ENCODE measurements around the gene FOXN3. TPM values are rescaled to one million over a fixed set of nuclear protein-coding genes. Genes with fewer than 3 reads are reported as not detected.

FOXN3 gene
- total RNA-seq, 1 donor from 2014 or later, result 31.8 TPM

GRCh38 chr14:89411976-89412375 lies 5.1 kb downstream of the FOXN3 start:
- no peaks in the 10 kb centered on the region for H3K27me3 ChIP-seq (ENCODE audit: control insufficient read depth in 3 of 3, insufficient read depth in 3 of 3, low read length in 3 of 3)
- no peak overlapping the region for H3K27ac ChIP-seq (ENCODE audit: low read depth, low read length)
- no peaks in the 10 kb centered on the region for H3K9me3 ChIP-seq (ENCODE audit: control insufficient read depth in 3 of 3, low read length in 3 of 3)
- no peak overlapping the region for H3K4me3 ChIP-seq (ENCODE audit: low read length in 3 of 3)
- peaks cover 32 to 41% (median 38%) of the 10 kb centered on the region in 3 donors for H3K4me1 ChIP-seq (ENCODE audit: control insufficient read depth in 3 of 3, insufficient read depth in 3 of 3, low read length in 3 of 3)
- H3K36me3 ChIP-seq (ENCODE audit: control insufficient read depth in 3 of 3, insufficient read depth in 3 of 3, low read length in 3 of 3), result peaks cover 4 to 11% (median 9%) of the 10 kb centered on the region in 3 donors
- H3K9ac ChIP-seq (ENCODE audit: low read depth in 1 of 3, low read length in 3 of 3), result no peak overlapping the region

- Histone ChIP-seq H3K36me3 (ENCODE audit: control insufficient read depth in 3 of 3, insufficient read depth in 3 of 3, low read length in 3 of 3) (peaks cover 4 to 11% (median 9%) of the 10 kb centered on the region in 3 donors), H3K27ac (ENCODE audit: low read depth, low read length) (peak overlapping the region; percentile 26), H3K4me1 (ENCODE audit: control insufficient read depth in 3 of 3, insufficient read depth in 3 of 3, low read length in 3 of 3) (peaks cover 30 to 40% (median 38%) of the 10 kb centered on the region in 3 donors)
Measured at GRCh38 chr14:89409961-89410360, 7.1 kb downstream of the FOXN3 start.

GRCh38 chr14:89408907-89409700 lies 7.9 kb downstream of the FOXN3 start:
- H3K36me3 ChIP-seq (ENCODE audit: control insufficient read depth in 3 of 3, insufficient read depth in 3 of 3, low read length in 3 of 3), result peaks cover 4 to 11% (median 9%) of the 10 kb centered on the region in 3 donors
- H3K27ac ChIP-seq (ENCODE audit: low read depth, low read length), result peak overlapping the region; percentile 42
- H3K9me3 ChIP-seq (ENCODE audit: control insufficient read depth in 3 of 3, low read length in 3 of 3), result no peaks in the 10 kb centered on the region
- H3K27me3 ChIP-seq (ENCODE audit: control insufficient read depth in 3 of 3, insufficient read depth in 3 of 3, low read length in 3 of 3), result no peaks in the 10 kb centered on the region
- H3K4me1 ChIP-seq (ENCODE audit: control insufficient read depth in 3 of 3, insufficient read depth in 3 of 3, low read length in 3 of 3), result peaks cover 26 to 38% (median 33%) of the 10 kb centered on the region in 3 donors
- H3K4me3 ChIP-seq (ENCODE audit: low read length in 3 of 3), result peak overlapping the region in 1 of 3 donors; percentile 11
- H3K9ac ChIP-seq (ENCODE audit: low read depth in 1 of 3, low read length in 3 of 3), result no peak overlapping the region

More at GRCh38 chr14:89409961-89410360, 7.1 kb downstream of the FOXN3 start:
- Histone ChIP-seq H3K9me3 (ENCODE audit: control insufficient read depth in 3 of 3, low read length in 3 of 3) (no peaks in the 10 kb centered on the region), H3K27me3 (ENCODE audit: control insufficient read depth in 3 of 3, insufficient read depth in 3 of 3, low read length in 3 of 3) (no peaks in the 10 kb centered on the region), H3K4me3 (ENCODE audit: low read length in 3 of 3) (no peak overlapping the region), H3K9ac (ENCODE audit: low read depth in 1 of 3, low read length in 3 of 3) (peak overlapping the region in 1 of 3 donors; percentile 10)

- Histone ChIP-seq H3K4me1 (ENCODE audit: control insufficient read depth in 3 of 3, insufficient read depth in 3 of 3, low read length in 3 of 3) (peaks cover 26 to 37% (median 33%) of the 10 kb centered on the region in 3 donors), H3K4me3 (ENCODE audit: low read length in 3 of 3) (no peak overlapping the region), H3K27me3 (ENCODE audit: control insufficient read depth in 3 of 3, insufficient read depth in 3 of 3, low read length in 3 of 3) (no peaks in the 10 kb centered on the region), H3K27ac (ENCODE audit: low read depth, low read length) (no peak overlapping the region), H3K9ac (ENCODE audit: low read depth in 1 of 3, low read length in 3 of 3) (no peak overlapping the region), H3K9me3 (ENCODE audit: control insufficient read depth in 3 of 3, low read length in 3 of 3) (no peaks in the 10 kb centered on the region), H3K36me3 (ENCODE audit: control insufficient read depth in 3 of 3, insufficient read depth in 3 of 3, low read length in 3 of 3) (peaks cover 4 to 11% (median 9%) of the 10 kb centered on the region in 3 donors)
Measured at GRCh38 chr14:89407856-89408255, 9.2 kb downstream of the FOXN3 start.

- Histone ChIP-seq H3K27ac (ENCODE audit: low read depth, low read length) (no peak overlapping the region), H3K9ac (ENCODE audit: low read depth in 1 of 3, low read length in 3 of 3) (no peak overlapping the region), H3K36me3 (ENCODE audit: control insufficient read depth in 3 of 3, insufficient read depth in 3 of 3, low read length in 3 of 3) (peaks cover under 1 to 8% (median 6%) of the 10 kb centered on the region in 3 donors), H3K4me3 (ENCODE audit: low read length in 3 of 3) (no peak overlapping the region), H3K27me3 (ENCODE audit: control insufficient read depth in 3 of 3, insufficient read depth in 3 of 3, low read length in 3 of 3) (no peaks in the 10 kb centered on the region), H3K4me1 (ENCODE audit: control insufficient read depth in 3 of 3, insufficient read depth in 3 of 3, low read length in 3 of 3) (peaks cover 29 to 41% (median 37%) of the 10 kb centered on the region in 3 donors), H3K9me3 (ENCODE audit: control insufficient read depth in 3 of 3, low read length in 3 of 3) (no peaks in the 10 kb centered on the region)
Measured at GRCh38 chr14:89406941-89407340, 10.1 kb downstream of the FOXN3 start.

- Histone ChIP-seq H3K9ac (ENCODE audit: low read depth in 1 of 3, low read length in 3 of 3) (no peak overlapping the region), H3K9me3 (ENCODE audit: control insufficient read depth in 3 of 3, low read length in 3 of 3) (no peaks in the 10 kb centered on the region), H3K27me3 (ENCODE audit: control insufficient read depth in 3 of 3, insufficient read depth in 3 of 3, low read length in 3 of 3) (no peaks in the 10 kb centered on the region), H3K36me3 (ENCODE audit: control insufficient read depth in 3 of 3, insufficient read depth in 3 of 3, low read length in 3 of 3) (peaks cover 0 to 6% (median 2%) of the 10 kb centered on the region in 3 donors), H3K4me1 (ENCODE audit: control insufficient read depth in 3 of 3, insufficient read depth in 3 of 3, low read length in 3 of 3) (peaks cover 35 to 45% (median 37%) of the 10 kb centered on the region in 3 donors), H3K27ac (ENCODE audit: low read depth, low read length) (no peak overlapping the region), H3K4me3 (ENCODE audit: low read length in 3 of 3) (no peak overlapping the region)
Measured at GRCh38 chr14:89406361-89406760, 10.7 kb downstream of the FOXN3 start.

GRCh38 chr14:89405712-89406111 lies 11.3 kb downstream of the FOXN3 start:
- Histone ChIP-seq H3K4me1 (ENCODE audit: control insufficient read depth in 3 of 3, insufficient read depth in 3 of 3, low read length in 3 of 3) (peaks cover 32 to 48% (median 35%) of the 10 kb centered on the region in 3 donors), H3K27me3 (ENCODE audit: control insufficient read depth in 3 of 3, insufficient read depth in 3 of 3, low read length in 3 of 3) (no peaks in the 10 kb centered on the region), H3K9ac (ENCODE audit: low read depth in 1 of 3, low read length in 3 of 3) (no peak overlapping the region), H3K9me3 (ENCODE audit: control insufficient read depth in 3 of 3, low read length in 3 of 3) (no peaks in the 10 kb centered on the region), H3K27ac (ENCODE audit: low read depth, low read length) (no peak overlapping the region), H3K4me3 (ENCODE audit: low read length in 3 of 3) (no peak overlapping the region), H3K36me3 (ENCODE audit: control insufficient read depth in 3 of 3, insufficient read depth in 3 of 3, low read length in 3 of 3) (no peaks in the 10 kb centered on the region)

- H3K27me3 ChIP-seq (ENCODE audit: control insufficient read depth in 3 of 3, insufficient read depth in 3 of 3, low read length in 3 of 3), result no peaks in the 10 kb centered on the region
- H3K4me3 ChIP-seq (ENCODE audit: low read length in 3 of 3), result no peak overlapping the region
- H3K4me1 ChIP-seq (ENCODE audit: control insufficient read depth in 3 of 3, insufficient read depth in 3 of 3, low read length in 3 of 3), result peaks cover 19 to 38% (median 20%) of the 10 kb centered on the region in 3 donors
- no peaks in the 10 kb centered on the region for H3K36me3 ChIP-seq (ENCODE audit: control insufficient read depth in 3 of 3, insufficient read depth in 3 of 3, low read length in 3 of 3)
- no peak overlapping the region for H3K9ac ChIP-seq (ENCODE audit: low read depth in 1 of 3, low read length in 3 of 3)
- H3K9me3 ChIP-seq (ENCODE audit: control insufficient read depth in 3 of 3, low read length in 3 of 3), result no peaks in the 10 kb centered on the region
- H3K27ac ChIP-seq (ENCODE audit: low read depth, low read length), result no peak overlapping the region
Measured at GRCh38 chr14:89402363-89402762, 14.7 kb downstream of the FOXN3 start.

- Histone ChIP-seq H3K27me3 (ENCODE audit: control insufficient read depth in 3 of 3, insufficient read depth in 3 of 3, low read length in 3 of 3) (no peaks in the 10 kb centered on the region), H3K27ac (ENCODE audit: low read depth, low read length) (no peak overlapping the region), H3K36me3 (ENCODE audit: control insufficient read depth in 3 of 3, insufficient read depth in 3 of 3, low read length in 3 of 3) (no peaks in the 10 kb centered on the region), H3K4me3 (ENCODE audit: low read length in 3 of 3) (no peak overlapping the region), H3K9ac (ENCODE audit: low read depth in 1 of 3, low read length in 3 of 3) (no peak overlapping the region), H3K4me1 (ENCODE audit: control insufficient read depth in 3 of 3, insufficient read depth in 3 of 3, low read length in 3 of 3) (peaks cover 15 to 33% (median 16%) of the 10 kb centered on the region in 3 donors), H3K9me3 (ENCODE audit: control insufficient read depth in 3 of 3, low read length in 3 of 3) (no peaks in the 10 kb centered on the region)
Measured at GRCh38 chr14:89401761-89402160, 15.3 kb downstream of the FOXN3 start.

- Histone ChIP-seq H3K4me3 (ENCODE audit: low read length in 3 of 3) (no peak overlapping the region), H3K36me3 (ENCODE audit: control insufficient read depth in 3 of 3, insufficient read depth in 3 of 3, low read length in 3 of 3) (no peaks in the 10 kb centered on the region), H3K9ac (ENCODE audit: low read depth in 1 of 3, low read length in 3 of 3) (no peak overlapping the region), H3K4me1 (ENCODE audit: control insufficient read depth in 3 of 3, insufficient read depth in 3 of 3, low read length in 3 of 3) (peaks cover 11 to 33% (median 16%) of the 10 kb centered on the region in 3 donors), H3K9me3 (ENCODE audit: control insufficient read depth in 3 of 3, low read length in 3 of 3) (no peaks in the 10 kb centered on the region), H3K27ac (ENCODE audit: low read depth, low read length) (no peak overlapping the region), H3K27me3 (ENCODE audit: control insufficient read depth in 3 of 3, insufficient read depth in 3 of 3, low read length in 3 of 3) (no peaks in the 10 kb centered on the region)
Measured at GRCh38 chr14:89401241-89401640, 15.8 kb downstream of the FOXN3 start.
